Esophagus squamous epithelium (tissue), 5 donors: Measurements from ENCODE around the gene TLDC2. TPM values are rescaled to one million over a fixed set of nuclear protein-coding genes. Genes with fewer than 3 reads are reported as not detected.
"Not testable (repeated sequence)": the region's sequence is repeated elsewhere in the genome, so short reads cannot be mapped to it uniquely, and the experiment has no call there.

Experiments
- DNase-seq: peaks from one replicate; lab custom pipeline; 2025; lab: John Stamatoyannopoulos, UW
- H3K27ac ChIP-seq, 4 donors: fragments of 200-600 bp; sonication (generic); one replicate each; pipeline ENCODE4 v1.5.1; 2016 to 2019; ENCODE audit warnings: mild to moderate bottlenecking in 1 of 4
- H3K27me3 ChIP-seq, 4 donors: fragments of 200-600 bp; sonication (generic); 1 replicate in 3 of 4; 2 replicates in 1 of 4; pipeline versions ENCODE4 v1.5.1 to v1.6.0; 2017 to 2021; ENCODE audit warnings: antibody characterized with exemption in 1 of 4
- H3K36me3 ChIP-seq, 3 donors: fragments of 200-600 bp; sonication (generic); one replicate each; pipeline ENCODE4 v1.5.1; 2016 to 2019
- H3K4me1 ChIP-seq, 3 donors: fragments of 200-600 bp; sonication (generic); one replicate each; pipeline ENCODE4 v1.5.1; 2017 to 2019
- H3K4me3 ChIP-seq, 4 donors: fragments of 200-600 bp; sonication (generic); 1 replicate in 3 of 4; 2 replicates in 1 of 4; pipeline ENCODE4 v1.5.1; 2016 to 2019; ENCODE audit warnings: mild to moderate bottlenecking in 2 of 4, moderate library complexity in 1 of 4
- H3K9me3 ChIP-seq, 3 donors: fragments of 200-600 bp; sonication (generic); one replicate each; pipeline ENCODE4 v1.5.1; 2016 to 2019
- POLR2A ChIP-seq, 4 donors: fragments of 450-650 bp; IDR thresholded peaks; one replicate each; pipeline ENCODE4 v1.6.1; 2017; ENCODE audit warnings: antibody characterized with exemption in 4 of 4, mild to moderate bottlenecking in 4 of 4, moderate library complexity in 3 of 4
- WGBS, 2 donors: methylation state at CpG; one replicate each; pipeline ENCODE4 v1.1.5; 2018; 5-methylcytosine and 5-hydroxymethylcytosine counted together
- intact Hi-C: fragments of 100-400 bp; cut with DNase I; formaldehyde crosslinking; loops from one replicate; pipeline ENCODE4 v1.15.0; 2022
- total RNA-seq, 4 donors: library from RNA; depleted of rRNA; stranded (reverse); fragments of >200 nt; gene quantifications; one replicate each; pipeline ENCODE4 v1.1.0, GENCODE V29; 2016
- TF ChIP-seq, protein P1 (sequence below), 6 experiments: fragments of 450-650 bp in 4 of 6; fragments of 200-600 bp in 2 of 6; sonication (generic) in 2 of 6; IDR thresholded peaks; one replicate each; pipeline ENCODE4 v1.5.1; 2016 to 2019; ENCODE audit warnings: antibody characterized with exemption in 6 of 6, mild to moderate bottlenecking in 4 of 6, moderate library complexity in 4 of 6
- donor health status: DM: yes; HTN: yes; CAD: no.

Gene TLDC2
- total RNA-seq, 4 donors from 2014 or later, result 0.53 to 1.1 TPM; not detected in 2

- intact Hi-C loops, result no loop called here
- Histone ChIP-seq H3K4me3 (no peak overlapping the region), H3K27me3 (no peaks in the 10 kb centered on the region), H3K27ac (no peak overlapping the region), H3K36me3 (peaks cover 3 to 100% (median 66%) of the 10 kb centered on the region in 3 donors), H3K9me3 (no peaks in the 10 kb centered on the region), H3K4me1 (no peaks in the 10 kb centered on the region)
- no peak for TF ChIP-seq POLR2A (IDR thresholded peaks at IDR 0.05)
- TF ChIP-seq, protein P1, sequence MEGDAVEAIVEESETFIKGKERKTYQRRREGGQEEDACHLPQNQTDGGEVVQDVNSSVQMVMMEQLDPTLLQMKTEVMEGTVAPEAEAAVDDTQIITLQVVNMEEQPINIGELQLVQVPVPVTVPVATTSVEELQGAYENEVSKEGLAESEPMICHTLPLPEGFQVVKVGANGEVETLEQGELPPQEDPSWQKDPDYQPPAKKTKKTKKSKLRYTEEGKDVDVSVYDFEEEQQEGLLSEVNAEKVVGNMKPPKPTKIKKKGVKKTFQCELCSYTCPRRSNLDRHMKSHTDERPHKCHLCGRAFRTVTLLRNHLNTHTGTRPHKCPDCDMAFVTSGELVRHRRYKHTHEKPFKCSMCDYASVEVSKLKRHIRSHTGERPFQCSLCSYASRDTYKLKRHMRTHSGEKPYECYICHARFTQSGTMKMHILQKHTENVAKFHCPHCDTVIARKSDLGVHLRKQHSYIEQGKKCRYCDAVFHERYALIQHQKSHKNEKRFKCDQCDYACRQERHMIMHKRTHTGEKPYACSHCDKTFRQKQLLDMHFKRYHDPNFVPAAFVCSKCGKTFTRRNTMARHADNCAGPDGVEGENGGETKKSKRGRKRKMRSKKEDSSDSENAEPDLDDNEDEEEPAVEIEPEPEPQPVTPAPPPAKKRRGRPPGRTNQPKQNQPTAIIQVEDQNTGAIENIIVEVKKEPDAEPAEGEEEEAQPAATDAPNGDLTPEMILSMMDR (IDR thresholded peaks at IDR 0.05), result no peak
- 57 to 83% methylated on average over 1 to 2 of the region's 2 CpGs for WGBS, 2 donors
- no peak for DNase-seq
These were observed 28.8 kb downstream of the TLDC2 start for GRCh38 chr20:36904690-36905089.

GRCh38 chr20:36905566-36905965 is 29.6 kb downstream of the TLDC2 start:
- H3K36me3 ChIP-seq, result peaks cover 6 to 100% (median 71%) of the 10 kb centered on the region in 3 donors
- H3K27me3 ChIP-seq, H3K27ac ChIP-seq, intact Hi-C loops, H3K9me3 ChIP-seq, DNase-seq, H3K4me1 ChIP-seq, H3K4me3 ChIP-seq: not testable (repeated sequence)
- 91 to 95% methylated on average over 10 of the region's 10 CpGs for WGBS, 2 donors

GRCh38 chr20:36906086-36906485 is 30.1 kb downstream of the TLDC2 start:
- H3K4me3 ChIP-seq, H3K4me1 ChIP-seq, H3K27ac ChIP-seq, DNase-seq, H3K27me3 ChIP-seq, H3K9me3 ChIP-seq, intact Hi-C loops: not testable (repeated sequence)
- WGBS, 2 donors, result 94% methylated on average over 7 of the region's 7 CpGs
- H3K36me3 ChIP-seq, result peaks cover 6 to 100% (median 74%) of the 10 kb centered on the region in 3 donors

DNA sequence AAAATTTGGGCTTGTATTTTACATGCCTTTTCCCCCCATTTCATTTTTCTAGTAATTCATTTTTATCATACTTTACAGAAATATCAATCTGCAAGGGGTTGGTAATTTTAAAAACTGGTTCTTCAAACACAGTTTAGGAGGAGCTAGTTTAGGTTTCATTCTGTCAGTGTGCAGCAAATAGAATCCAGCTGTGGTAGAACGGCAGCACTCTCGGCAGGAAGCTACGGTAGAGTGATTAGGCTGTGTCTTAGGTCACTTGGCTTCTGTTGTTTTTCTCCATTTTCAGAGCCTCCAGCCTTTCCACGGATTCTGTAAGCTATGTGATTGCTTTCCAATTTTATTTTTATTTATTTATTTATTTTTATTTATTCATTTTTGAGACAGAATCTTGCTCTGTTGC is 32.7 kb downstream of the TLDC2 start:
- DNase-seq, result no peak
- peaks cover 6 to 100% (median 58%) of the 10 kb centered on the region in 3 donors for H3K36me3 ChIP-seq

GRCh38 chr20:36916199-36916598 is 40.3 kb downstream of the TLDC2 start:
- intact Hi-C loops, result no loop called here
- H3K27ac ChIP-seq, result no peak overlapping the region
- H3K9me3 ChIP-seq, result no peaks in the 10 kb centered on the region
- H3K36me3 ChIP-seq, result peaks cover 0 to 95% (median 66%) of the 10 kb centered on the region in 3 donors
- no peak overlapping the region for H3K4me3 ChIP-seq
- no peak for TF ChIP-seq POLR2A (IDR thresholded peaks at IDR 0.05)
- TF ChIP-seq, protein P1 (IDR thresholded peaks at IDR 0.05), result no peak
- DNase-seq, result no peak
- no peaks in the 10 kb centered on the region for H3K4me1 ChIP-seq
- H3K27me3 ChIP-seq, result no peaks in the 10 kb centered on the region
- 92 to 100% methylated on average over 2 of the region's 2 CpGs for whole genome bisulfite sequencing, 2 donors

More for the DNA sequence above, 32.7 kb downstream of the TLDC2 start:
- Histone ChIP-seq H3K9me3 (no peaks in the 10 kb centered on the region), H3K27ac (no peak overlapping the region), H3K4me3 (no peak overlapping the region), H3K4me1 (no peaks in the 10 kb centered on the region), H3K27me3 (no peaks in the 10 kb centered on the region)
- no peak for TF ChIP-seq POLR2A (IDR thresholded peaks at IDR 0.05)
- TF ChIP-seq, protein P1 (IDR thresholded peaks at IDR 0.05), result no peak
- intact Hi-C loops, result no loop called here
- WGBS, 2 donors, result 56 to 75% methylated on average over 4 of the region's 4 CpGs

- Histone ChIP-seq H3K9me3 (no peaks in the 10 kb centered on the region), H3K27ac (no peak overlapping the region), H3K36me3 (peaks cover 0 to 95% (median 60%) of the 10 kb centered on the region in 3 donors), H3K27me3 (no peaks in the 10 kb centered on the region), H3K4me3 (no peak overlapping the region), H3K4me1 (no peaks in the 10 kb centered on the region)
- WGBS, 2 donors, result 96% methylated on average over 6 of the region's 6 CpGs
- intact Hi-C loops, result no loop called here
- no peak for TF ChIP-seq POLR2A (IDR thresholded peaks at IDR 0.05)
- TF ChIP-seq, protein P1 (IDR thresholded peaks at IDR 0.05), result no peak
- no peak for DNase-seq
These were observed 41.3 kb downstream of the TLDC2 start for GRCh38 chr20:36917240-36917639.
